ENCODE data around the gene KCNQ1OT1.

The KCNQ1OT1 gene

GRCh38 chr11:2741006-2741376, 41.2 kb upstream of the KCNQ1OT1 start:
- Histone ChIP-seq H3K27ac (ENCODE audit: low read length) (no peak overlapping the region), H3K36me3 (replicated peaks; ENCODE audit: low read depth, low read length) (no peaks in the 10 kb centered on the region), H3K4me2 (ENCODE audit: low read length) (no peak overlapping the region), H3K27me3 (ENCODE audit: low read depth, low read length) (no peaks in the 10 kb centered on the region), H3K9ac (ENCODE audit: low read length) (no peak overlapping the region), H3K4me3 (ENCODE audit: low read length) (no peak overlapping the region), H4K20me1 (ENCODE audit: insufficient read depth, low read length) (no peaks in the 10 kb centered on the region), H2AFZ (ENCODE audit: low read depth, low read length) (no peak overlapping the region), H3K4me1 (ENCODE audit: low read length) (no peaks in the 10 kb centered on the region), H3K9me3 (ENCODE audit: insufficient read depth, low read length) (no peaks in the 10 kb centered on the region), H3K79me2 (ENCODE audit: low read length) (no peaks in the 10 kb centered on the region)
- TF ChIP-seq, protein P1, sequence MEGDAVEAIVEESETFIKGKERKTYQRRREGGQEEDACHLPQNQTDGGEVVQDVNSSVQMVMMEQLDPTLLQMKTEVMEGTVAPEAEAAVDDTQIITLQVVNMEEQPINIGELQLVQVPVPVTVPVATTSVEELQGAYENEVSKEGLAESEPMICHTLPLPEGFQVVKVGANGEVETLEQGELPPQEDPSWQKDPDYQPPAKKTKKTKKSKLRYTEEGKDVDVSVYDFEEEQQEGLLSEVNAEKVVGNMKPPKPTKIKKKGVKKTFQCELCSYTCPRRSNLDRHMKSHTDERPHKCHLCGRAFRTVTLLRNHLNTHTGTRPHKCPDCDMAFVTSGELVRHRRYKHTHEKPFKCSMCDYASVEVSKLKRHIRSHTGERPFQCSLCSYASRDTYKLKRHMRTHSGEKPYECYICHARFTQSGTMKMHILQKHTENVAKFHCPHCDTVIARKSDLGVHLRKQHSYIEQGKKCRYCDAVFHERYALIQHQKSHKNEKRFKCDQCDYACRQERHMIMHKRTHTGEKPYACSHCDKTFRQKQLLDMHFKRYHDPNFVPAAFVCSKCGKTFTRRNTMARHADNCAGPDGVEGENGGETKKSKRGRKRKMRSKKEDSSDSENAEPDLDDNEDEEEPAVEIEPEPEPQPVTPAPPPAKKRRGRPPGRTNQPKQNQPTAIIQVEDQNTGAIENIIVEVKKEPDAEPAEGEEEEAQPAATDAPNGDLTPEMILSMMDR (IDR thresholded peaks at IDR 0.05; ENCODE audit: low read depth, low read length), result no peak
- no peak for TF ChIP-seq EZH2phosphoT487 (IDR thresholded peaks at IDR 0.05; ENCODE audit: low read depth)

GRCh38 chr11:2740275-2740940, 40.6 kb upstream of the KCNQ1OT1 start:
- Histone ChIP-seq H3K4me2 (ENCODE audit: low read length) (no peak overlapping the region), H3K4me3 (ENCODE audit: low read length) (no peak overlapping the region), H4K20me1 (ENCODE audit: insufficient read depth, low read length) (no peaks in the 10 kb centered on the region), H3K27me3 (ENCODE audit: low read depth, low read length) (no peaks in the 10 kb centered on the region), H3K4me1 (ENCODE audit: low read length) (no peaks in the 10 kb centered on the region), H3K79me2 (ENCODE audit: low read length) (no peaks in the 10 kb centered on the region), H3K27ac (ENCODE audit: low read length) (no peak overlapping the region), H3K9me3 (ENCODE audit: insufficient read depth, low read length) (no peaks in the 10 kb centered on the region), H2AFZ (ENCODE audit: low read depth, low read length) (no peak overlapping the region), H3K36me3 (replicated peaks; ENCODE audit: low read depth, low read length) (no peaks in the 10 kb centered on the region), H3K9ac (ENCODE audit: low read length) (no peak overlapping the region)
- TF ChIP-seq EZH2phosphoT487 (IDR thresholded peaks at IDR 0.05; ENCODE audit: low read depth), result no peak
- TF ChIP-seq, protein P1 (IDR thresholded peaks at IDR 0.05; ENCODE audit: low read depth, low read length), result no peak

DNA sequence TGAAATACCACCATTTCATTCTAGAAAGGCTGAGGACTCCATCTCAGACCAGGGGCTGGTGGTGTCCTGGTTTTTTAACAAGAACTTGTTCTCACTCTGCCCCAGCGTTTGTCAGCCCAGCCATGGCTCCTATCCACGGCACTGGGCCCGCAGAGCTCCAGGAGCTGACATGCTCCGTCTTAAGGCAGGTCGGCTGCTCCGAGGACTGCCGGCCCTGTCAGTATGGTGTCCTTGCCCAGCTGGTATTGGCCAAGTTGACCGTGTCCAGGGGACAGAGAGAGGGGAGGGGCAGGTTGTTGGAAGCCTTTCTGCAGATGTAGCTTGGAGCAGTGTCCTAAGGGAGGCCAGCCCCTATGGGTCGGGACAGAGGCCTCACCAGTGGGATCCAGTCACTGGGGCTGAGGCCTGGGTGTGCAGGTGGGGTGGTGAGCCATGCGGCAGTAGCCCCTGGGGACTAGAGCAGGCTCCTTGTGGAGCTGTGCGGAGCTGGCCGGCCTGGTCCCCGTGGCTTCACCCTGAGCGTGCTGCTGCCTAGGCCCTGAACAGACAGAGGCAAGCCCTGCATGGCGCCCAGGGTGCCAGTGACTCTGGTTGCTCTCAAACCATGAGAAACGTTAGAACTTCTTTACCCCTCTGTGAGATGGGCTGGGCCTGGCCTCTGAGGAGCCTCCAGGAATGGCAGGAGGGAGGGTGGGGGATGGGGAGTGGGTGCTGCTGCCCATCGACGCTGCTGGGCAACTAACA, 39.9 kb upstream of the KCNQ1OT1 start:
- no peaks in the 10 kb centered on the region for H3K4me1 ChIP-seq (ENCODE audit: low read length)
- no peak for TF ChIP-seq EZH2phosphoT487 (IDR thresholded peaks at IDR 0.05; ENCODE audit: low read depth)
- TF ChIP-seq, protein P1 (IDR thresholded peaks at IDR 0.05; ENCODE audit: low read depth, low read length), result no peak
- no peaks in the 10 kb centered on the region for H3K36me3 ChIP-seq (replicated peaks; ENCODE audit: low read depth, low read length)
- H3K9me3 ChIP-seq (ENCODE audit: insufficient read depth, low read length), result no peaks in the 10 kb centered on the region
- H3K4me2 ChIP-seq (ENCODE audit: low read length), result no peak overlapping the region
- no peaks in the 10 kb centered on the region for H4K20me1 ChIP-seq (ENCODE audit: insufficient read depth, low read length)
- no peak overlapping the region for H3K4me3 ChIP-seq (ENCODE audit: low read length)
- H3K9ac ChIP-seq (ENCODE audit: low read length), result no peak overlapping the region
- H3K79me2 ChIP-seq (ENCODE audit: low read length), result no peaks in the 10 kb centered on the region
- H3K27ac ChIP-seq (ENCODE audit: low read length), result no peak overlapping the region
- no peak overlapping the region for H2AFZ ChIP-seq (ENCODE audit: low read depth, low read length)
- H3K27me3 ChIP-seq (ENCODE audit: low read depth, low read length), result no peaks in the 10 kb centered on the region

DNA sequence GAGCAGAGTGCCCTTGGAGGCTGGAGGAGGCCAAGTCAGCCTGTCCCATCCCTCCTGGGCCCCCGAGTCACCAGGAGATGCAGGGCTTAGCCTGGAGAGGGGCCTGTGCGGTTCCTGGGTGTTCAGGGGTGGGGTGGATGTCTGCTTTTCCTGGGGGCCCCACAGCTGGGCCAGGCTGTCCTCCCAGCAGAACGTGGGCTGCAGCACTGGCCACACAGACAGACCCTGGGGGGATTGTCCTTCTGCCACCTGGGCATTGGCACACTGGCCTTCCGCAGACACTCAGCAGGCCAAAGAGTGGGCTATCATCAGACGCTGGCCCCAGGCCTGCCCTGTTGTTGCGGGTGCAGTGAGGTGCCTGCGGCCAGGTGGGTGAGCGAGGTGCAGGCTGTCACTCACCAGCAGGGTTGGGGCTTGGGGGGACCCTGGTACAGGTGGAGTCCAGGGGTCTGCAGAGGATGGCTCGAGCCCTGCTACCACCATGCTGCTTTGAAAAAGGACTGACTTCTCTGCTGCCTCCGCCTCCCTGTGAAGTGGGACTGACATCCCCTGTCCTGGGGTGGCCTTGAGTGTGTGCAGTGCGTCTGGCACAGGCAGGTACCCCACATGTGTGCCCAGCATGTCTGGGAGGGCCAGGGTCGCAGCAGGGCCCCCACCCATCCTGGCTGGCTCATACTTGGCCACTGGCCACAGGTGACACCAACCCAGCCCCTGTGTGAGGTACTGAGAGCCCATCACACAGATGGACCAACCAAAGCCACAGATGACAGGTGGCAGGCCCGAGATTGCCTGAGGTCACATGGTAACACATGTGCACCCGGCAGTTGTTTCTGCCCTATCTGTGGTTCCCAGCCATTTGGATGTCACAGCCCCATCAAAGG, 39.0 kb upstream of the KCNQ1OT1 start:
- Histone ChIP-seq H4K20me1 (ENCODE audit: insufficient read depth, low read length) (no peaks in the 10 kb centered on the region), H3K4me2 (ENCODE audit: low read length) (no peak overlapping the region), H3K9ac (ENCODE audit: low read length) (no peak overlapping the region), H3K79me2 (ENCODE audit: low read length) (no peaks in the 10 kb centered on the region), H3K36me3 (replicated peaks; ENCODE audit: low read depth, low read length) (no peaks in the 10 kb centered on the region), H3K9me3 (ENCODE audit: insufficient read depth, low read length) (no peaks in the 10 kb centered on the region), H3K27me3 (ENCODE audit: low read depth, low read length) (no peaks in the 10 kb centered on the region), H3K4me1 (ENCODE audit: low read length) (no peaks in the 10 kb centered on the region), H2AFZ (ENCODE audit: low read depth, low read length) (no peak overlapping the region), H3K27ac (ENCODE audit: low read length) (no peak overlapping the region), H3K4me3 (ENCODE audit: low read length) (no peak overlapping the region)
- TF ChIP-seq, protein P1 (IDR thresholded peaks at IDR 0.05; ENCODE audit: low read depth, low read length), result no peak
- no peak for TF ChIP-seq EZH2phosphoT487 (IDR thresholded peaks at IDR 0.05; ENCODE audit: low read depth)

All from OCI-LY3 (cell line).